ENCODE measurements around the gene ANGPTL2. TPM values are rescaled to one million over a fixed set of nuclear protein-coding genes. Genes with fewer than 3 reads are reported as not detected.

ANGPTL2 gene
- total and polyA plus RNA-seq, 2 experiments from 2014 or later: 18.0 to 25.6 TPM

DNA sequence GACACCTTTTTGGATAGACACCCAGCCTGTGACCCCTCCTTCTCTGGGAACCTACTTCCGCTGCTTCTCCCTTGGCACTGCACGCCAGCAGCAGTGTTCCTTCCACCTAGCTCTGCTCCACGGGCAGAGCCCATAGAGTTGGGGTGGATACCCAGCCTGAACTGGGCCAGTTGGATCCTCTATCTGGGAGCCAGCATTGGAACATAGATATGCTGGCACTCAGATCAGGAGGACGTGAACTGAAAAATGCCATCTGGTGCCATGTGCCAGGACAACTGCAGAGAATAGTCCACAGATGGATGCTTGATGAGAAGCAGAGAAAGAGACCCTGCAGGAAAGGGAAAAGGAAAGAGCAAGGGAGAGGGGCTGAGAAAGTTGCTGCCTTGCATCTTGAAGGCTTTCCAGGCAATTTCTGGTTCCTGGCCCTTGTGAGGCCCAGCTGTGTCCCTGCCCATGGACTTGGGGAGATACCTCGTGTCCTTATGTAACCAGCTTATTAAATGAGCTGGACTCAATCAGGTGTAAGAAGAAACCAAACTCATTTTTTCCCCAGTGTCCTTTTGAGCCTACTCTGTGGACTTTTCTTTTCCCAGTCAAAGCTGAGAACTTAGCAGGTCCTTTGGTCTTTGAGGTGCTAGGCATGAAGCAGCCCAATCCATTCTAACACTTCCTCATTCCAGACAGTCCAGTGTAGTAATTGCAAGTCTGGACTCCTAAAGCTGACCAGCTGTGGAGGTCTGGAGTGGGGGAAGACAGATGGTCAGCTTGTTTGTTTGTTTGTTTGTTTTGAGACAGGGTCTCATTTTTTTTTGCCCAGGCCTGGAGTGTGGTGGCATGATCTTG, 39.1 kb downstream of the ANGPTL2 start:
- no peak overlapping the region for H3K27ac ChIP-seq
- H3K79me2 ChIP-seq: no peaks in the 10 kb centered on the region
- no peak overlapping the region for H2AFZ ChIP-seq
- H3K36me3 ChIP-seq (replicated peaks; ENCODE audit: insufficient read depth, low read depth): no peaks in the 10 kb centered on the region
- WGBS (ENCODE audit: low lambda C conversion rate, missing lambda C conversion rate): 98% methylated on average over 5 of the region's 5 CpGs
- H3K9me2 ChIP-seq (replicated peaks; ENCODE audit: insufficient read depth): no peaks in the 10 kb centered on the region
- no peak for DNase-seq (ENCODE audit: low spot score)
- TF ChIP-seq EZH2phosphoT487 (IDR thresholded peaks at IDR 0.05; ENCODE audit: low read depth, severe bottlenecking, unreplicated experiment) (no peak), EZH2 (IDR thresholded peaks at IDR 0.05; ENCODE audit: borderline replicate concordance) (no peak)
- TF ChIP-seq, protein P1, sequence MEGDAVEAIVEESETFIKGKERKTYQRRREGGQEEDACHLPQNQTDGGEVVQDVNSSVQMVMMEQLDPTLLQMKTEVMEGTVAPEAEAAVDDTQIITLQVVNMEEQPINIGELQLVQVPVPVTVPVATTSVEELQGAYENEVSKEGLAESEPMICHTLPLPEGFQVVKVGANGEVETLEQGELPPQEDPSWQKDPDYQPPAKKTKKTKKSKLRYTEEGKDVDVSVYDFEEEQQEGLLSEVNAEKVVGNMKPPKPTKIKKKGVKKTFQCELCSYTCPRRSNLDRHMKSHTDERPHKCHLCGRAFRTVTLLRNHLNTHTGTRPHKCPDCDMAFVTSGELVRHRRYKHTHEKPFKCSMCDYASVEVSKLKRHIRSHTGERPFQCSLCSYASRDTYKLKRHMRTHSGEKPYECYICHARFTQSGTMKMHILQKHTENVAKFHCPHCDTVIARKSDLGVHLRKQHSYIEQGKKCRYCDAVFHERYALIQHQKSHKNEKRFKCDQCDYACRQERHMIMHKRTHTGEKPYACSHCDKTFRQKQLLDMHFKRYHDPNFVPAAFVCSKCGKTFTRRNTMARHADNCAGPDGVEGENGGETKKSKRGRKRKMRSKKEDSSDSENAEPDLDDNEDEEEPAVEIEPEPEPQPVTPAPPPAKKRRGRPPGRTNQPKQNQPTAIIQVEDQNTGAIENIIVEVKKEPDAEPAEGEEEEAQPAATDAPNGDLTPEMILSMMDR (IDR thresholded peaks at IDR 0.05; ENCODE audit: poor library complexity): no peak
- no peak overlapping the region for H3K4me2 ChIP-seq
- no peak overlapping the region for H3K4me3 ChIP-seq
- no peaks in the 10 kb centered on the region for H3K4me1 ChIP-seq (ENCODE audit: insufficient read depth)
- H3K27me3 ChIP-seq: no peaks in the 10 kb centered on the region
- H4K20me1 ChIP-seq (ENCODE audit: insufficient read depth, poor library complexity, severe bottlenecking): no peaks in the 10 kb centered on the region
- H3K9me3 ChIP-seq (ENCODE audit: low read depth): no peaks in the 10 kb centered on the region

GRCh38 chr9:127081250-127082185, 40.9 kb downstream of the ANGPTL2 start:
- Histone ChIP-seq H3K4me3 (no peak overlapping the region), H3K36me3 (replicated peaks; ENCODE audit: insufficient read depth, low read depth) (no peaks in the 10 kb centered on the region), H3K79me2 (no peaks in the 10 kb centered on the region), H3K9me2 (replicated peaks; ENCODE audit: insufficient read depth) (no peaks in the 10 kb centered on the region), H3K27ac (no peak overlapping the region), H3K4me1 (ENCODE audit: insufficient read depth) (no peaks in the 10 kb centered on the region), H4K20me1 (ENCODE audit: insufficient read depth, poor library complexity, severe bottlenecking) (no peaks in the 10 kb centered on the region), H3K9me3 (ENCODE audit: low read depth) (no peaks in the 10 kb centered on the region), H3K4me2 (no peak overlapping the region), H2AFZ (no peak overlapping the region), H3K27me3 (no peaks in the 10 kb centered on the region)
- WGBS (ENCODE audit: low lambda C conversion rate, missing lambda C conversion rate): 96% methylated on average over 8 of the region's 8 CpGs
- no peak for DNase-seq (ENCODE audit: low spot score)
- TF ChIP-seq, protein P1 (IDR thresholded peaks at IDR 0.05; ENCODE audit: poor library complexity): no peak
- TF ChIP-seq EZH2 (IDR thresholded peaks at IDR 0.05; ENCODE audit: borderline replicate concordance) (no peak), EZH2phosphoT487 (IDR thresholded peaks at IDR 0.05; ENCODE audit: low read depth, severe bottlenecking, unreplicated experiment) (no peak)

GRCh38 chr9:127079446-127080140, 42.8 kb downstream of the ANGPTL2 start:
- H2AFZ ChIP-seq: no peak overlapping the region
- H4K20me1 ChIP-seq (ENCODE audit: insufficient read depth, poor library complexity, severe bottlenecking): no peaks in the 10 kb centered on the region
- H3K79me2 ChIP-seq: no peaks in the 10 kb centered on the region
- no peak overlapping the region for H3K4me3 ChIP-seq
- no peaks in the 10 kb centered on the region for H3K9me2 ChIP-seq (replicated peaks; ENCODE audit: insufficient read depth)
- TF ChIP-seq EZH2phosphoT487 (IDR thresholded peaks at IDR 0.05; ENCODE audit: low read depth, severe bottlenecking, unreplicated experiment) (no peak), EZH2 (IDR thresholded peaks at IDR 0.05; ENCODE audit: borderline replicate concordance) (no peak)
- TF ChIP-seq, protein P1 (IDR thresholded peaks at IDR 0.05; ENCODE audit: poor library complexity): no peak
- no peak for DNase-seq (ENCODE audit: low spot score)
- no peaks in the 10 kb centered on the region for H3K9me3 ChIP-seq (ENCODE audit: low read depth)
- no peaks in the 10 kb centered on the region for H3K36me3 ChIP-seq (replicated peaks; ENCODE audit: insufficient read depth, low read depth)
- H3K4me2 ChIP-seq: no peak overlapping the region
- H3K27me3 ChIP-seq: no peaks in the 10 kb centered on the region
- no peaks in the 10 kb centered on the region for H3K4me1 ChIP-seq (ENCODE audit: insufficient read depth)
- H3K27ac ChIP-seq: no peak overlapping the region
- WGBS (ENCODE audit: low lambda C conversion rate, missing lambda C conversion rate): 93% methylated on average over 8 of the region's 8 CpGs
